ENCODE results near the gene FGFR1OP2. TPM values are rescaled to one million over a fixed set of nuclear protein-coding genes. Genes with fewer than 3 reads are reported as not detected.

Gene FGFR1OP2
- total RNA-seq, 2 donors from 2014 or later, result 79.6 to 123 TPM

DNA sequence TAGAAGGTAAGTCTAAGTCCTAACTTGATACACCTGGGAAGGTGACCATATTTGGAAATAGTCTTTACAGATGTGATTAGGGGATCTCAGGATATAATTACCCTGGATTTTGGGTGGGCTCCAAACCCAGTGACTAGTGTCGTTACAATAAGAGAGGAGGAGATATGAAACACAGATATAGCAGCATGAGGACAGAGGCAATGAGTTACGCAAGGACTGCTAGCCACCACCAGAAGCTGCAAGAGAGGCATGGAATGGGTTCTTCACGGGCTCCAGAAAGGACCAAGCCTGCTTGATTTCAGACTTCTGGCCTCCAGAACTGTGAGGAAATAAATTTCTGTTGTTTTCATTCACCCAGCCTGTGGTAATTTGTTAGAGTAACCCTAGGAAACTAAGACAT, 28.6 kb downstream of the FGFR1OP2 start:
- H3K4me1 ChIP-seq (ENCODE audit: control insufficient read depth in 1 of 2, low read depth in 2 of 2), result no peaks in the 10 kb centered on the region
- H3K9me3 ChIP-seq, result no peaks in the 10 kb centered on the region
- peaks cover 14% of the 10 kb centered on the region for H3K36me3 ChIP-seq
- TF ChIP-seq, protein P1, sequence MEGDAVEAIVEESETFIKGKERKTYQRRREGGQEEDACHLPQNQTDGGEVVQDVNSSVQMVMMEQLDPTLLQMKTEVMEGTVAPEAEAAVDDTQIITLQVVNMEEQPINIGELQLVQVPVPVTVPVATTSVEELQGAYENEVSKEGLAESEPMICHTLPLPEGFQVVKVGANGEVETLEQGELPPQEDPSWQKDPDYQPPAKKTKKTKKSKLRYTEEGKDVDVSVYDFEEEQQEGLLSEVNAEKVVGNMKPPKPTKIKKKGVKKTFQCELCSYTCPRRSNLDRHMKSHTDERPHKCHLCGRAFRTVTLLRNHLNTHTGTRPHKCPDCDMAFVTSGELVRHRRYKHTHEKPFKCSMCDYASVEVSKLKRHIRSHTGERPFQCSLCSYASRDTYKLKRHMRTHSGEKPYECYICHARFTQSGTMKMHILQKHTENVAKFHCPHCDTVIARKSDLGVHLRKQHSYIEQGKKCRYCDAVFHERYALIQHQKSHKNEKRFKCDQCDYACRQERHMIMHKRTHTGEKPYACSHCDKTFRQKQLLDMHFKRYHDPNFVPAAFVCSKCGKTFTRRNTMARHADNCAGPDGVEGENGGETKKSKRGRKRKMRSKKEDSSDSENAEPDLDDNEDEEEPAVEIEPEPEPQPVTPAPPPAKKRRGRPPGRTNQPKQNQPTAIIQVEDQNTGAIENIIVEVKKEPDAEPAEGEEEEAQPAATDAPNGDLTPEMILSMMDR (IDR thresholded peaks at IDR 0.05), result no peak
- DNase-seq (ENCODE audit: low spot score) (no peak), ATAC-seq (ENCODE audit: insufficient number of reproducible peaks, low FRiP score, low read depth) (no peak)
- no peak overlapping the region for H3K4me3 ChIP-seq
- H3K27me3 ChIP-seq (replicated peaks; ENCODE audit: insufficient read depth), result no peaks in the 10 kb centered on the region
- H3K27ac ChIP-seq, result no peak overlapping the region

DNA sequence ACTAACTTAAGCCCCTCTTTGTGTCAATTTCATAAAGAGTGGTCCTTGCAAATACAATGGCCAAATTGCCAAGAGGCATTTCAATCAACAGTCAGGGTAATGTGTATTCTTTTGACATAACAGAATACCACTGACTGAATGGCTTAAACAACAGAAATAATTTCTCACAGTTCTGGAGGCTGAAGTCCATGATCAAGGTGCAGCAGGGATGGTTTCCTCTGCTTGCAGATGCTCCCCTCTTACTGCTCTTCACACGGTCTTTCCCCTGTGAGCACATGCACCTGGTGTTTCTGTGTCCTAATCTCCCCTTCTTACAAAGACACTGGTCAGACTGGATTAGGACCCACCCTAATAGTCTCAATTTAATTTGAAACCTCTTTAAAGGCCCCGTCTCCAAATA, 31.9 kb downstream of the FGFR1OP2 start:
- TF ChIP-seq, protein P1 (IDR thresholded peaks at IDR 0.05), result no peak
- ATAC-seq (ENCODE audit: insufficient number of reproducible peaks, low FRiP score, low read depth) (no peak), DNase-seq (ENCODE audit: low spot score) (no peak)
- no peaks in the 10 kb centered on the region for H3K9me3 ChIP-seq
- no peaks in the 10 kb centered on the region for H3K27me3 ChIP-seq (replicated peaks; ENCODE audit: insufficient read depth)
- H3K27ac ChIP-seq, result no peak overlapping the region
- H3K36me3 ChIP-seq, result peaks cover 19% of the 10 kb centered on the region
- H3K4me3 ChIP-seq, result no peak overlapping the region
- no peaks in the 10 kb centered on the region for H3K4me1 ChIP-seq (ENCODE audit: control insufficient read depth in 1 of 2, low read depth in 2 of 2)

DNA sequence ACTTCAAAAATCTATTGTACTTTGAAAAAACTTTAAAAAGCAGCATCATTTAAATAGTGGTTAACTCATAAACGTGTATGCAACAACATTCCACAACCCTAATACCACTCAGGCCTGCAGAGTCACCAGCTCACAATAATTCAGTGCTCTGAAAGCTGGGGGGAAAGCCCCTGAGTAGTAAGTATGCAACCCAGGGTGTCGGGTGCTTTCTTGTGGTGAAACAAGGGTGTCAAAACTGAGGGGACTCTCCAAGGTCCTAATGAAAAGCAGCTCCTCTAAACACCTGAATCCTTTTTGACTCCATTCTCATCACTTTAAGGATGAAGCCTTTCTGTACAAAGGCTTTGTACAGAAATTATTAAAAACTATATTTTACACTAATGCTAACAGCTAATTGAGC, 33.7 kb downstream of the FGFR1OP2 start:
- Histone ChIP-seq H3K36me3 (peaks cover 16% of the 10 kb centered on the region), H3K4me3 (no peak overlapping the region), H3K27me3 (replicated peaks; ENCODE audit: insufficient read depth) (no peaks in the 10 kb centered on the region), H3K4me1 (ENCODE audit: control insufficient read depth in 1 of 2, low read depth in 2 of 2) (no peaks in the 10 kb centered on the region), H3K9me3 (no peaks in the 10 kb centered on the region), H3K27ac (no peak overlapping the region)
- DNase-seq (ENCODE audit: low spot score) (no peak), ATAC-seq (ENCODE audit: insufficient number of reproducible peaks, low FRiP score, low read depth) (no peak)
- TF ChIP-seq, protein P1 (IDR thresholded peaks at IDR 0.05), result no peak

DNA sequence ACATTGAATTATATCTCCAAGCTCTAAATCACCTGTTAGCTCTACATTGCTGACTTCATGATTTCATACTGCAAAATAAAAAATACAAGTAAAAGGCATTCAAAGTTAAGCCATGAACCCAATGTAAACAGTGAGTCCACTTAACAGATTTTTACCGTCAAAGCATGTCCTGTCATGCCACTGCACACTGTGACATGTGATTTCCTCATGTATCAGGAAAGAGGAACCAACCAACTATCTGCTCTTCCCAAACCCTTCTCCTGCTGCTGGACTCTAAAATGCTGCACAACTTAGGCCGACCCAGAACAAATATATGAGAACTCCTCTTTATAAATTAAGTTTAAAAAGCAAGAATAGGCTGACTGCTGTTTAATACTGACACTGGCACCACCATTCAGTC, 38.4 kb downstream of the FGFR1OP2 start:
- no peaks in the 10 kb centered on the region for H3K27me3 ChIP-seq (replicated peaks; ENCODE audit: insufficient read depth)
- H3K9me3 ChIP-seq, result no peaks in the 10 kb centered on the region
- DNase-seq (ENCODE audit: low spot score), result no peak
- H3K36me3 ChIP-seq, result peaks cover 8% of the 10 kb centered on the region
- H3K4me1 ChIP-seq (ENCODE audit: control insufficient read depth in 1 of 2, low read depth in 2 of 2), result no peaks in the 10 kb centered on the region
- H3K27ac ChIP-seq, result no peak overlapping the region
- TF ChIP-seq, protein P1 (IDR thresholded peaks at IDR 0.05), result no peak
- no peak overlapping the region for H3K4me3 ChIP-seq
- ATAC-seq (ENCODE audit: insufficient number of reproducible peaks, low FRiP score, low read depth), result no peak

DNA sequence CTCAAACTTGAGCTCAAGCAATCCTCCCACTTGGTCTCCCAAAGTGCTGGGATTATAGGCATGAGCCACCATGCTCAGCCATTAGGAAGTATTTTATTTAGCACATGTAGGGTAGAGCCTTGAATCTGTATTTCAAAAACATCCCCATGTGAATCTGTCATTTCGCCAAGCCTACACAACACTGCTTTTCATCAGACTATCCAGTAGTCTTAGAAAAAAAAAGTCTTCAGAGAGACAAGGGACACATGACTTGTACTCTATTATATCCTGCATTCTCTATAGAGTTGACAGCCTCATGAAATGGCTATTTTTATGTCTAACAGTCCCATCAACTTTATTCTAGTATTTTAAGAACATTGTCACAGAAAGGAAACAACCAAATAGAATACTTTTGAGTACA, 40.5 kb downstream of the FGFR1OP2 start:
- DNase-seq (ENCODE audit: low spot score) (no peak), ATAC-seq (ENCODE audit: insufficient number of reproducible peaks, low FRiP score, low read depth) (no peak)
- Histone ChIP-seq H3K36me3 (peaks cover 11% of the 10 kb centered on the region), H3K4me3 (no peak overlapping the region), H3K4me1 (ENCODE audit: control insufficient read depth in 1 of 2, low read depth in 2 of 2) (no peaks in the 10 kb centered on the region), H3K9me3 (no peaks in the 10 kb centered on the region), H3K27me3 (replicated peaks; ENCODE audit: insufficient read depth) (no peaks in the 10 kb centered on the region), H3K27ac (no peak overlapping the region)
- TF ChIP-seq, protein P1 (IDR thresholded peaks at IDR 0.05), result no peak

Data from thoracic aorta (tissue), 2 donors.